Measurements from ENCODE around the gene INTS1.

The INTS1 gene

DNA sequence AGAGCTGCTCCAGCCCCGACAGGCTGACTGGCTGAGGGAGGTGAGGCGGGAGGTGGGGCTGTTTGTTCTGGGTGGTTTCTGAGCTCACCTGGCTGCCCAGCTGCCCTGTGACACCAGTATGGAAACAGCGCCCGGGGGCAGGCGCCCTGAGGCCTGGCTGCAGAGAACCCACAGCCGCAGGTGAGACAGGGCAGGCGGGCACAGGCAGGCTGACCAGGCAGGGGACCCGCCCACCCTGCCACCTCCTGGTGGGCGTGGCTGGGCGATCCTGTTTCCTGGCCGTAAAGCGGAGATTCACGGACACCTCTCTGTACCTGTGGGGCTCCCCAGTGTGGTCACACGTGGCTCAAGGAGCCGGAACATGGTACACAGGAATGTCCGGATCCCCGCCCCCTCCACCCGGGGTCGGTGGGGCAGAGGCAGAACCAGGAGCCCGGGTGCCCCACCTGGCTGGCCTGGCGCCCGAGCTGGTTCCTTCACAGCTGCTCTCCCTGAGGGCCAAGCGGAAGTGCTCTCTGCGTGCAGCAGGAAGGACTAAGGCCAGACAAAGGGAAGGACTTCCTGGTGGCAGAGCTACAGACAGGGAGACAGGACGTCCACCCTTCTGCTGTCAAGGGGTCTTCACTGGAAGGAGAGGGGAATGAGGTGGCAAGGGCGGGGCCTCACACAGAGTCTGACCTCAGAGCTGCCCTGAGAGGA lies 48.8 kb downstream of the INTS1 start:
- Histone ChIP-seq H3K4me3 (ENCODE audit: low read depth, low read length) (no peak overlapping the region), H3K4me1 (peaks cover 6% of the 10 kb centered on the region)
- DNase-seq, result no peak

GRCh38 chr7:1454542-1454941 lies 49.6 kb downstream of the INTS1 start:
- peaks cover 4% of the 10 kb centered on the region for H3K4me1 ChIP-seq
- TF ChIP-seq, protein P1, sequence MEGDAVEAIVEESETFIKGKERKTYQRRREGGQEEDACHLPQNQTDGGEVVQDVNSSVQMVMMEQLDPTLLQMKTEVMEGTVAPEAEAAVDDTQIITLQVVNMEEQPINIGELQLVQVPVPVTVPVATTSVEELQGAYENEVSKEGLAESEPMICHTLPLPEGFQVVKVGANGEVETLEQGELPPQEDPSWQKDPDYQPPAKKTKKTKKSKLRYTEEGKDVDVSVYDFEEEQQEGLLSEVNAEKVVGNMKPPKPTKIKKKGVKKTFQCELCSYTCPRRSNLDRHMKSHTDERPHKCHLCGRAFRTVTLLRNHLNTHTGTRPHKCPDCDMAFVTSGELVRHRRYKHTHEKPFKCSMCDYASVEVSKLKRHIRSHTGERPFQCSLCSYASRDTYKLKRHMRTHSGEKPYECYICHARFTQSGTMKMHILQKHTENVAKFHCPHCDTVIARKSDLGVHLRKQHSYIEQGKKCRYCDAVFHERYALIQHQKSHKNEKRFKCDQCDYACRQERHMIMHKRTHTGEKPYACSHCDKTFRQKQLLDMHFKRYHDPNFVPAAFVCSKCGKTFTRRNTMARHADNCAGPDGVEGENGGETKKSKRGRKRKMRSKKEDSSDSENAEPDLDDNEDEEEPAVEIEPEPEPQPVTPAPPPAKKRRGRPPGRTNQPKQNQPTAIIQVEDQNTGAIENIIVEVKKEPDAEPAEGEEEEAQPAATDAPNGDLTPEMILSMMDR (IDR thresholded peaks at IDR 0.05; ENCODE audit: low read depth, low read length), result no peak
- no peaks in the 10 kb centered on the region for H3K36me3 ChIP-seq
- H3K27me3 ChIP-seq, result peaks cover 15% of the 10 kb centered on the region; the same call in 1 of the 2 replicates
- no peaks in the 10 kb centered on the region for H3K9me3 ChIP-seq
- H3K4me3 ChIP-seq (ENCODE audit: low read depth, low read length), result no peak overlapping the region
- DNase-seq, result no peak

More for the DNA sequence above, 48.8 kb downstream of the INTS1 start:
- no peaks in the 10 kb centered on the region for H3K36me3 ChIP-seq
- TF ChIP-seq, protein P1 (IDR thresholded peaks at IDR 0.05; ENCODE audit: low read depth, low read length), result no peak
- H3K27me3 ChIP-seq, result peaks cover 15% of the 10 kb centered on the region; the same call in 1 of the 2 replicates
- H3K9me3 ChIP-seq, result no peaks in the 10 kb centered on the region

GRCh38 chr7:1452205-1452604 lies 52.0 kb downstream of the INTS1 start:
- Histone ChIP-seq H3K36me3 (no peaks in the 10 kb centered on the region), H3K4me3 (ENCODE audit: low read depth, low read length) (no peak overlapping the region), H3K27me3 (no peaks in the 10 kb centered on the region; the same call in 1 of the 2 replicates), H3K9me3 (no peaks in the 10 kb centered on the region), H3K4me1 (no peaks in the 10 kb centered on the region)
- TF ChIP-seq, protein P1 (IDR thresholded peaks at IDR 0.05; ENCODE audit: low read depth, low read length), result no peak
- no peak for DNase-seq

DNA sequence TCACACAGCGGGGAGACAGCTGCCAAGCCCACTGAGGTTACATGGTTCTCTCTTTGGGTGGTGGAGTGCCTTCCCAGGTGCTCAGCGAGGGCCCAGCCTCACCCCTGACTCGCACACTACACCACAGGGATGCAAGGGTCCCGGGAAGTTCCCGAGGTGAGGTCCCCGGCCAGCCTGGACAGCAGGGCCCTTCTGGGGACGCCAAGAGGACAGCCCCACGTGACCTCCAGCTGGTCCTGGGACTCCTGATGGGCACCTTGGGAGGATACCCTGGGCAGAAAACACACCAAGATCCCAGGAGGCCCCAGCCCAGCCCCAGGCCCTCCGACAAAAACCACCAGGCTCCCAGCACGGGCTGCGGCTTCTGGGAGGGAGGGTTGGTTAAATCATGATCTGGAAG lies 53.2 kb downstream of the INTS1 start:
- H3K4me3 ChIP-seq (ENCODE audit: low read depth, low read length), result no peak overlapping the region
- TF ChIP-seq, protein P1 (IDR thresholded peaks at IDR 0.05; ENCODE audit: low read depth, low read length), result no peak
- DNase-seq, result no peak
- H3K36me3 ChIP-seq, result no peaks in the 10 kb centered on the region
- no peaks in the 10 kb centered on the region for H3K9me3 ChIP-seq
- no peaks in the 10 kb centered on the region for H3K4me1 ChIP-seq
- no peaks in the 10 kb centered on the region for H3K27me3 ChIP-seq

DNA sequence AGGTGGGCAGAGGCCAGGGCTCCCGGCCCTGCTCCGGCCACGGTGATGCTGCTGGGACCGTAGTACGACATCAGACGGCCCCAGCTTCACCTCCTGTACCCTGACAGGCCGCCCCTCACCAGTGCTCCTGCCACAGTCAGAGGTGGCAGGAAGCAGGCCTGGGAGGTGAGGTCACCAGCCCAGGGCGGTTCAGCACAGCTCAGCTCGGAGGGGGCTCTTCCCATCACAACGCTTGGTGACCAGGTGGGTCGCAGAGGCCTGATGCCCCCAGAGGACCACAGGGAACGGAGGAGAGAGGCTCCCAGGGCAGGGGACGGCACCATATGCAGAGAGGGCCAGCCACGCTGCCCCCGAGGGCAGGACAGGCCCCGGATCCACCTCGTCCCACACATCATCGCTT lies 53.8 kb downstream of the INTS1 start:
- Histone ChIP-seq H3K9me3 (no peaks in the 10 kb centered on the region), H3K4me1 (no peaks in the 10 kb centered on the region), H3K27me3 (no peaks in the 10 kb centered on the region), H3K4me3 (ENCODE audit: low read depth, low read length) (no peak overlapping the region), H3K36me3 (no peaks in the 10 kb centered on the region)
- TF ChIP-seq, protein P1 (IDR thresholded peaks at IDR 0.05; ENCODE audit: low read depth, low read length), result no peak
- no peak for DNase-seq

DNA sequence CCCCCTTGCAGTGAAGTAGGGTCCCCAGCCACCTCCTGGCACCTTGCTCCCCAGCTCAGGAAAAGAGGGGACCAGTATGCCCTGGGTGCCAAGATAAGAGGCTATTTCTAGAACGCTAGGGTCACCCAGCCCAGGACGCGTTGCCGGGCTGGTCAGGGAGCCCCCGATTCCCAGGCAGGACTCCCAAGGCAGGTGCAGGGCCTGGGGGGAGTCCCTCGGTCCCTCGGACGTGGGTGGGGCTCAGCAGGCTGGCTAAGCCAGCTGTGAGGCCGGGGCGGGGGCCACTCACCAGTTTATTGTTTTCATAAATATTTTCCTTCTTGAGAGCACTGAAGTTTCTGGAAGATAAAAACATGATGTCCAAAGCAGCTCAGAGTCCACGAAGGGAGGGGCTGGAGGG lies 54.2 kb downstream of the INTS1 start:
- H3K4me3 ChIP-seq (ENCODE audit: low read depth, low read length), result no peak overlapping the region
- H3K9me3 ChIP-seq, result no peaks in the 10 kb centered on the region
- no peaks in the 10 kb centered on the region for H3K36me3 ChIP-seq
- H3K27me3 ChIP-seq, result no peaks in the 10 kb centered on the region
- TF ChIP-seq, protein P1 (IDR thresholded peaks at IDR 0.05; ENCODE audit: low read depth, low read length), result no peak
- H3K4me1 ChIP-seq, result no peaks in the 10 kb centered on the region
- DNase-seq, result no peak
